CD14-positive monocyte (primary cell): ENCODE measurements around the gene NINJ1. TPM values are rescaled to one million over a fixed set of nuclear protein-coding genes. Genes with fewer than 3 reads are reported as not detected.

Experiments
- DNase-seq, 3 donors: peaks; one replicate each; pipeline ENCODE4 v3.0.0-alpha.2; 2011 to 2022
- H2AFZ ChIP-seq: 2 replicates; pipeline ENCODE4 v1.6.0; 2012; ENCODE audit warnings: mild to moderate bottlenecking, low read depth, low read length, inconsistent platforms; ENCODE audit not compliant: insufficient read depth, poor library complexity, severe bottlenecking
- H3K27ac ChIP-seq, 2 donors: 1 replicate in 1 of 2; 2 replicates in 1 of 2; pipeline ENCODE4 v1.5.1; 2012 to 2013; ENCODE audit warnings: low read length in 2 of 2, control low read depth in 1 of 2, inconsistent platforms in 1 of 2, low read depth in 1 of 2, mild to moderate bottlenecking in 1 of 2
- H3K27me3 ChIP-seq, 2 donors: one replicate each; pipeline versions ENCODE4 v1.6.0 to v1.6.1; 2011 to 2013; ENCODE audit warnings: low read length in 2 of 2; ENCODE audit not compliant: control insufficient read depth in 2 of 2, insufficient read depth in 2 of 2
- H3K36me3 ChIP-seq, 2 donors: replicated peaks in 1 of 2; 1 replicate in 1 of 2; 2 replicates in 1 of 2; pipeline versions ENCODE4 v1.5.1 to v1.6.1; 2012 to 2013; ENCODE audit warnings: low read length in 2 of 2, control low read depth in 1 of 2, inconsistent platforms in 1 of 2, mild to moderate bottlenecking in 1 of 2; ENCODE audit not compliant: insufficient read depth in 2 of 2, control insufficient read depth in 1 of 2
- H3K4me1 ChIP-seq, 2 donors: 1 replicate in 1 of 2; 2 replicates in 1 of 2; pipeline versions ENCODE4 v1.5.1 to v1.6.1; 2012 to 2013; ENCODE audit warnings: low read length in 2 of 2, control low read depth in 1 of 2, inconsistent platforms in 1 of 2, mild to moderate bottlenecking in 1 of 2, moderate library complexity in 1 of 2; ENCODE audit not compliant: insufficient read depth in 2 of 2, control insufficient read depth in 1 of 2
- H3K4me2 ChIP-seq: replicated peaks from 2 replicates; pipeline ENCODE3; 2012; ENCODE audit warnings: low read length, moderate library complexity, mild to moderate bottlenecking; ENCODE audit not compliant: poor library complexity, severe bottlenecking; ENCODE audit errors: extremely low read depth
- H3K4me3 ChIP-seq, 3 experiments: fragments of 200-600 bp in 1 of 3; sonication (generic) in 1 of 3; replicated peaks in 1 of 3; 1 replicate in 2 of 3; 2 replicates in 1 of 3; pipeline ENCODE4 v1.5.1; 2011 to 2013; ENCODE audit warnings: low read length in 3 of 3, mild to moderate bottlenecking in 3 of 3, control low read depth in 2 of 3, low read depth in 2 of 3, inconsistent platforms in 1 of 3, moderate library complexity in 1 of 3
- H3K79me2 ChIP-seq: 2 replicates; pipeline ENCODE4 v1.6.0; 2012; ENCODE audit warnings: mild to moderate bottlenecking, control low read depth, inconsistent platforms, low read length, moderate library complexity; ENCODE audit not compliant: insufficient read depth
- H3K9ac ChIP-seq: 2 replicates; pipeline ENCODE4 v1.6.0; 2017; ENCODE audit warnings: low read length, mild to moderate bottlenecking; ENCODE audit not compliant: insufficient read depth, poor library complexity, severe bottlenecking
- H3K9me3 ChIP-seq, 2 donors: replicated peaks in 1 of 2; 1 replicate in 1 of 2; 2 replicates in 1 of 2; pipeline versions ENCODE4 v1.5.1 to v1.6.1; 2012 to 2013; ENCODE audit warnings: low read length in 2 of 2, control low read depth in 1 of 2; ENCODE audit not compliant: control insufficient read depth in 1 of 2, insufficient read depth in 1 of 2
- H4K20me1 ChIP-seq: 2 replicates; pipeline ENCODE4 v1.6.0; 2012; ENCODE audit warnings: mild to moderate bottlenecking, low read length, control low read depth, moderate library complexity; ENCODE audit not compliant: insufficient read depth
- H3K27ac Mint-ChIP-seq, 7 donors: one replicate each; pipeline ENCODE4 v1.8.0; 2020; ENCODE audit warnings: mild to moderate bottlenecking in 7 of 7, mixed read lengths in 7 of 7, moderate library complexity in 6 of 7, inconsistent platforms in 2 of 7
- H3K27me3 Mint-ChIP-seq, 3 donors: one replicate each; pipeline ENCODE4 v1.8.0; 2021 to 2022; ENCODE audit warnings: low read depth in 3 of 3, mild to moderate bottlenecking in 3 of 3, mixed read lengths in 3 of 3, moderate library complexity in 3 of 3, inconsistent platforms in 1 of 3
- H3K36me3 Mint-ChIP-seq, 2 donors: one replicate each; pipeline ENCODE4 v1.8.0; 2020; ENCODE audit warnings: mixed read lengths in 2 of 2, inconsistent platforms in 1 of 2, mild to moderate bottlenecking in 1 of 2
- H3K4me1 Mint-ChIP-seq: one replicate; pipeline ENCODE4 v1.8.0; 2020; ENCODE audit warnings: mild to moderate bottlenecking, mixed read lengths
- H3K4me3 Mint-ChIP-seq, 2 donors: one replicate each; pipeline ENCODE4 v1.8.0; 2020; ENCODE audit warnings: mild to moderate bottlenecking in 2 of 2, mixed read lengths in 2 of 2, moderate library complexity in 1 of 2
- H3K9me3 Mint-ChIP-seq, 7 donors: one replicate each; pipeline ENCODE4 v1.8.0; 2020 to 2022; ENCODE audit warnings: mixed read lengths in 7 of 7, mild to moderate bottlenecking in 6 of 7, moderate library complexity in 6 of 7, inconsistent platforms in 2 of 7
- WGBS: methylation state at CpG from one replicate; pipeline ENCODE4 v1.1.5; 2013; ENCODE audit warnings: missing lambda C conversion rate; ENCODE audit not compliant: insufficient coverage; 5-methylcytosine and 5-hydroxymethylcytosine counted together
- intact Hi-C, 2 donors: fragments of 100-400 bp; cut with micrococcal nuclease; formaldehyde crosslinking; loops; one replicate each; pipeline versions ENCODE4 v1.15.0 to v1.15.1; 2023
- polyA minus RNA-seq: library from RNA; depleted of rRNA, polyadenylated mRNA; stranded (reverse); fragments of >200 nt; gene quantifications from 2 replicates; pipeline ENCODE4 v1.2.3, GENCODE V29; 2012
- polyA plus RNA-seq, 3 donors: library from polyadenylated mRNA; depleted of rRNA in 1 of 3; unstranded in 2 of 3; stranded (reverse) in 1 of 3; fragments of 300-500 nt in 2 of 3; fragments of >200 nt in 1 of 3; fragmentation: Illumina TruSeq in 2 of 3; gene quantifications; 1 replicate in 2 of 3; 2 replicates in 1 of 3; pipeline ENCODE4 v1.2.3, GENCODE V29; 2012 to 2021
- total RNA-seq, 12 experiments: library from RNA in 1 of 12; stranded (reverse) in 1 of 12; fragments of 120-200 nt in 1 of 12; gene quantifications; one replicate each; pipeline ENCODE4 v1.2.4 and lab custom pipeline; 2013 to 2026; ENCODE audit warnings: mixed read lengths in 6 of 12, inconsistent platforms in 1 of 12
- TF ChIP-seq, protein P1 (sequence below): fragments of 200-600 bp; IDR thresholded peaks from one replicate; pipeline ENCODE4 v1.8.0; 2022; ENCODE audit warnings: antibody characterized with exemption, mild to moderate bottlenecking

The NINJ1 gene, protein sequence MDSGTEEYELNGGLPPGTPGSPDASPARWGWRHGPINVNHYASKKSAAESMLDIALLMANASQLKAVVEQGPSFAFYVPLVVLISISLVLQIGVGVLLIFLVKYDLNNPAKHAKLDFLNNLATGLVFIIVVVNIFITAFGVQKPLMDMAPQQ
- total RNA-seq (2013): 154 TPM
- polyA plus RNA-seq (100 to 1,000 TPM; 290 to 610 (median 469) TPM), polyA minus RNA-seq (382 and 423 TPM in 2 replicates), total RNA-seq (lab: John Stamatoyannopoulos, UW) (239 to 940 (median 331) reads per million in 11 experiments)

DNA sequence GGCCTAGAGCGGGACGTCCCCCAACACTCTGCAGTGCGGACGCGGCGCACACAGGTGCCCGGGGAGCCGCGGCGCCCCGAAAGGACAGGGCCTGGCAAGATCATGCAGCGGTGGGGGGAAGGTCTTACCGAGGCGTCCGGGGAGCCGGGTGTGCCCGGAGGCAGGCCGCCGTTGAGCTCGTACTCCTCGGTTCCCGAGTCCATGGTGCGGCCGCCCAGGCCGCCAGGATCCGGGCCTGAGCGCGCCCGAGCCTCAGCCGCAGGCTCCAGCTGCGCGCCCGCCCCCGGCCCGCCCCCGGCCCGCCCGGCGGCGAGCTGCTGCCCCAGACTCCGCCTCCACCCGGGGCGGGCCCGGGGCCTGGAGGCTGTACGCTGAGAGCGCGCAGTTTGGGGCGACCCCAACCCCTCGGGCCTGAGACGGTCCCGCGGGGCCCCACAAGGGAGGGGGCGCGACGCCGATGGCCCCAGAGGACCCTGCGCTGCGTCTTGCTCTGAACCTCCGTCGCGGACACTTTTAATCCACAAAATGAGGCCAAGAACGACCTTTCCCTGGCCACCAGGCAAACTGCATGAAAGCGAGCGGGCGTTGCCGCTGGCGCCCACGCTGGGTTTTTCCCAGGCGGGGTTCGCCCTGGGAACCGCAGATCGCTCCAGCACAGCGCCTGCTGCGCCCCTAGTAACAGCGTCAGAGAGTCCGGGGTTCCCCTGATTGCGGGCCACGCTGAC, at the start of gene NINJ1:
Gene NINJ1 (minus strand): TSS at position 237 of the 725 bp plus-strand sequence. CDS start 34 bp downstream, at position 203.
- DNase-seq: peak; percentile 93 to 98 (median 94)
- Histone ChIP-seq H3K79me2 (peaks cover 48% of the 10 kb centered on the region), H3K4me2 (peak within 1 kb of the TSS; percentile 92), H3K27me3 (no peaks in the 10 kb centered on the region), H2AFZ (no peak within 1 kb of the TSS), H4K20me1 (peaks cover 47% of the 10 kb centered on the region), H3K36me3 (peaks cover 12 to 14% of the 10 kb centered on the region in 2 donors), H3K4me1 (peaks cover 64% of the 10 kb centered on the region in 2 donors), H3K9me3 (peaks cover 0 to 6% of the 10 kb centered on the region in 2 donors), H3K27ac (peak within 1 kb of the TSS; percentile 86 to 95), H3K9ac (peak within 1 kb of the TSS; percentile 100), H3K4me3 (peak within 1 kb of the TSS; percentile 83 to 89 (median 88))
- TF ChIP-seq, protein P1, sequence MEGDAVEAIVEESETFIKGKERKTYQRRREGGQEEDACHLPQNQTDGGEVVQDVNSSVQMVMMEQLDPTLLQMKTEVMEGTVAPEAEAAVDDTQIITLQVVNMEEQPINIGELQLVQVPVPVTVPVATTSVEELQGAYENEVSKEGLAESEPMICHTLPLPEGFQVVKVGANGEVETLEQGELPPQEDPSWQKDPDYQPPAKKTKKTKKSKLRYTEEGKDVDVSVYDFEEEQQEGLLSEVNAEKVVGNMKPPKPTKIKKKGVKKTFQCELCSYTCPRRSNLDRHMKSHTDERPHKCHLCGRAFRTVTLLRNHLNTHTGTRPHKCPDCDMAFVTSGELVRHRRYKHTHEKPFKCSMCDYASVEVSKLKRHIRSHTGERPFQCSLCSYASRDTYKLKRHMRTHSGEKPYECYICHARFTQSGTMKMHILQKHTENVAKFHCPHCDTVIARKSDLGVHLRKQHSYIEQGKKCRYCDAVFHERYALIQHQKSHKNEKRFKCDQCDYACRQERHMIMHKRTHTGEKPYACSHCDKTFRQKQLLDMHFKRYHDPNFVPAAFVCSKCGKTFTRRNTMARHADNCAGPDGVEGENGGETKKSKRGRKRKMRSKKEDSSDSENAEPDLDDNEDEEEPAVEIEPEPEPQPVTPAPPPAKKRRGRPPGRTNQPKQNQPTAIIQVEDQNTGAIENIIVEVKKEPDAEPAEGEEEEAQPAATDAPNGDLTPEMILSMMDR: no peak
- peaks cover 34 to 39% of the 10 kb centered on the region in 2 donors for H3K36me3 Mint-ChIP-seq
- H3K27me3 Mint-ChIP-seq: peaks cover 6 to 20% (median 12%) of the 10 kb centered on the region in 3 donors
- under 1% methylated on average over 76 of the region's 78 CpGs for WGBS
- H3K9me3 Mint-ChIP-seq: peaks cover 4 to 10% (median 6%) of the 10 kb centered on the region in 7 donors
- intact Hi-C loops: loop anchor here in 1 of 2 donors (2.0 to 10.0 kb wide), 3 partner anchors 13 to 431 kb away; partner anchors contain the start of gene CARD19
- H3K4me1 Mint-ChIP-seq: peaks cover 71% of the 10 kb centered on the region
- peak within 1 kb of the TSS; percentile 94 to 98 (median 96) for H3K27ac Mint-ChIP-seq
- H3K4me3 Mint-ChIP-seq: peak within 1 kb of the TSS; percentile 92 to 94

DNA sequence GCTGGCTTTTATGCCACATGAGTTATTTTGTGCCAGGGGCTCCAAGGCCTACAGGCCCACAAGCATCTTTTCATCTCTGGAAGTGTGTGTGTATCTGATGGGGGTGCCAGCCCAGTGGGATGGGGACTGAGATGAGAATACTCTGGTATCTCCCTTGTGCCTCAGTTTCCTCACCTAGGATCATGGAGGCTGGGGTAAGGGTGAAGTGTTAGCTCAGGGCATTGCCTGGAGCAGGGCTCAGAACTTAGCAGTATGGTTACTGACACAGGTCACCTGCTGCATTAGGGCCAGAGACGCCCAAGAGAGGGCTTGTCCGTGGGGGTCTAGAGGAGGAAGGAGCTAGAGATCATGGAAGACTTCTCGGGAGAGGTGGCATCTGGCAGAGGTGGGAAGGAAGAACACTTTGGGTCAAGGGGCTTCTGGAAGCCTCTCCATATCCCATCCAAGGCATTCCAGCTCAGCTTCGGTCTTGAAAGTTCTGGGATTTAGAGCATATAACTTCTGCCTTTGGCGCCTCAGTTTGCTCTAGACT, 49.1 kb upstream of the NINJ1 start:
- intact Hi-C loops: no loop called here
- H3K27ac Mint-ChIP-seq: no peak overlapping the region
- Histone ChIP-seq H4K20me1 (no peaks in the 10 kb centered on the region), H3K9ac (no peak overlapping the region), H3K27ac (no peak overlapping the region), H3K27me3 (peaks cover 24 to 66% of the 10 kb centered on the region in 2 donors), H3K9me3 (peaks cover 0 to 8% of the 10 kb centered on the region in 2 donors), H3K4me1 (peaks cover 9 to 16% of the 10 kb centered on the region in 2 donors), H2AFZ (no peak overlapping the region), H3K4me3 (peak overlapping the region in 1 of 3 experiments; percentile 65), H3K79me2 (no peaks in the 10 kb centered on the region), H3K4me2 (peak overlapping the region; percentile 73), H3K36me3 (no peaks in the 10 kb centered on the region)
- peak overlapping the region; percentile 75 to 85 for H3K4me3 Mint-ChIP-seq
- WGBS: 89% methylated on average over 2 of the region's 5 CpGs
- peaks cover 8% of the 10 kb centered on the region for H3K4me1 Mint-ChIP-seq
- H3K27me3 Mint-ChIP-seq: peaks cover 66 to 92% (median 81%) of the 10 kb centered on the region in 3 donors
- DNase-seq: no peak
- TF ChIP-seq, protein P1: no peak
- H3K9me3 Mint-ChIP-seq: peaks cover 0 to 8% (median 2%) of the 10 kb centered on the region in 7 donors
- H3K36me3 Mint-ChIP-seq: peaks cover 0 to 5% of the 10 kb centered on the region in 2 donors
